Sigmoid colon (tissue), 4 donors: Measurements from ENCODE around the gene SPRYD4.

Experiments
- CTCF ChIP-seq, 4 experiments: fragments of 450-650 bp in 3 of 4; fragments of 200-600 bp in 1 of 4; IDR thresholded peaks; one replicate each; pipeline ENCODE4 v1.5.1; 2016 to 2019; ENCODE audit warnings: antibody characterized with exemption in 4 of 4, mild to moderate bottlenecking in 3 of 4, moderate library complexity in 2 of 4
- POLR2AphosphoS5 ChIP-seq, 4 donors: sonication (generic); formaldehyde crosslinking; IDR thresholded peaks; one replicate each; pipeline ENCODE4 v1.6.1; 2017; ENCODE audit warnings: antibody characterized with exemption in 4 of 4

- TF ChIP-seq CTCF (IDR thresholded peaks at IDR 0.05) (no peak), POLR2AphosphoS5 (IDR thresholded peaks at IDR 0.05) (no peak)
Measured at GRCh38 chr12:56476143-56476542, 7.8 kb downstream of the SPRYD4 start.
